GM12878 (cell line): ENCODE measurements around the gene LRRC47. TPM values are rescaled to one million over a fixed set of nuclear protein-coding genes. Genes with fewer than 3 reads are reported as not detected.

Source experiments
- ATAC-seq: fragments of 200-7000 bp; cut with Tn5 transposase; 3 replicates; pipeline ENCODE4 v1.9.1; 2020; ENCODE audit warnings: mild to moderate bottlenecking, moderate library complexity
- BruUV-seq: library from RNA; stranded (reverse); fragments of 400-500 nt; replicated peaks from 2 replicates; lab custom pipeline; 2021; lab: Mats Ljungman, UMichigan
- CTCF ChIA-PET: fragments of 300-600 bp; sonication (Branson Sonifier 250); formaldehyde crosslinking; extraction: SDS; loops from one replicate; lab custom pipeline; 2021; ENCODE audit warnings: inconsistent platforms; lab: Yijun Ruan, JAX
- POLR2A ChIA-PET: fragments of 350-600 bp; formaldehyde crosslinking; extraction: SDS; loops from one replicate; lab custom pipeline; 2021; ENCODE audit warnings: inconsistent platforms; lab: Charles Lee
- RAD21 ChIA-PET: fragments of 300-600 bp; sonication (Branson Sonifier 250); formaldehyde crosslinking; loops from one replicate; lab custom pipeline; 2023; ENCODE audit warnings: antibody characterized with exemption; ENCODE audit not compliant: unreplicated experiment; lab: Charles Lee
- SMC1A ChIA-PET: fragments of 300-600 bp; sonication (Branson Sonifier 250); formaldehyde crosslinking; loops from one replicate; lab custom pipeline; 2023; ENCODE audit not compliant: unreplicated experiment, uncharacterized antibody; lab: Charles Lee
- DNase-seq: peaks from one replicate; pipeline ENCODE4 v3.0.0-alpha.2; 2011; ENCODE audit warnings: low read depth, low spot score
- FAIRE-seq: peaks from 3 replicates; lab custom pipeline; 2011; peaks lifted over from hg19 to GRCh38; lab: Jason Lieb, UNC
- H2AFZ ChIP-seq: 2 replicates; pipeline ENCODE4 v1.6.0; 2011; ENCODE audit warnings: low read depth, low read length, control low read depth; ENCODE audit not compliant: control insufficient read depth
- H3K27ac ChIP-seq: 2 replicates; pipeline ENCODE4 v1.5.1; 2011; ENCODE audit warnings: control low read depth; ENCODE audit not compliant: control insufficient read depth, insufficient read depth
- H3K27me3 ChIP-seq, 2 experiments: replicated peaks in 1 of 2; 2 replicates each; pipeline versions ENCODE4 v1.6.0 to v1.6.1; 2011; ENCODE audit warnings: low read length in 1 of 2; ENCODE audit not compliant: control insufficient read depth in 2 of 2, insufficient read depth in 2 of 2
- H3K36me3 ChIP-seq, 2 experiments: 2 replicates each; pipeline ENCODE4 v1.5.1; 2011; ENCODE audit warnings: low read length in 1 of 2; ENCODE audit not compliant: control insufficient read depth in 2 of 2, insufficient read depth in 2 of 2
- H3K4me1 ChIP-seq: 2 replicates; pipeline ENCODE4 v1.6.1; 2011; ENCODE audit warnings: mild to moderate bottlenecking, low read length, moderate library complexity, mixed read lengths; ENCODE audit not compliant: control insufficient read depth, insufficient read depth
- H3K4me2 ChIP-seq: 2 replicates; pipeline ENCODE4 v1.6.0; 2011; ENCODE audit warnings: control low read depth; ENCODE audit not compliant: control insufficient read depth, insufficient read depth
- H3K4me3 ChIP-seq: fragments of 200-600 bp; sonication (generic); 2 replicates; pipeline ENCODE4 v1.5.1; 2016
- H3K79me2 ChIP-seq: 2 replicates; pipeline ENCODE4 v1.6.0; 2011; ENCODE audit warnings: low read length; ENCODE audit not compliant: control insufficient read depth, insufficient read depth
- H3K9ac ChIP-seq: 2 replicates; pipeline ENCODE4 v1.8.0; 2011; ENCODE audit warnings: low read length, control low read depth, mixed read lengths; ENCODE audit not compliant: control insufficient read depth, insufficient read depth
- H3K9me3 ChIP-seq: replicated peaks from 3 replicates; pipeline ENCODE4 v1.5.1; 2011; ENCODE audit warnings: mild to moderate bottlenecking, low read length; ENCODE audit not compliant: control insufficient read depth, insufficient read depth
- H4K20me1 ChIP-seq: 2 replicates; pipeline ENCODE4 v1.6.0; 2011; ENCODE audit not compliant: control insufficient read depth, insufficient read depth
- ASH2L ChIP-seq: fragments of 300-600, 200-600 bp; sonication (generic); IDR thresholded peaks from 2 replicates; pipeline ENCODE4 v1.6.1; 2017; ENCODE audit warnings: low read depth, mild to moderate bottlenecking, borderline replicate concordance
- CHD1 ChIP-seq: IDR thresholded peaks from 2 replicates; pipeline ENCODE4 v1.6.1; 2012; ENCODE audit warnings: low read depth, low read length, improper control_type of control experiment
- CHD4 ChIP-seq: fragments of 200-600 bp; sonication (generic); IDR thresholded peaks from 2 replicates; pipeline ENCODE4 v1.6.1; 2016; ENCODE audit warnings: mild to moderate bottlenecking
- CREM ChIP-seq: IDR thresholded peaks from 2 replicates; pipeline ENCODE4 v1.6.1; 2014; ENCODE audit warnings: antibody characterized with exemption, low read depth
- EED ChIP-seq: sonication (generic); IDR thresholded peaks from 2 replicates; pipeline ENCODE4 v1.6.1; 2016; ENCODE audit warnings: antibody characterized with exemption, low read depth
- EZH2 ChIP-seq: IDR thresholded peaks from 2 replicates; pipeline ENCODE4 v1.6.1; 2012; ENCODE audit warnings: low read depth, mild to moderate bottlenecking, control low read depth, inconsistent platforms, low read length, borderline replicate concordance; ENCODE audit not compliant: control insufficient read depth
- HCFC1 ChIP-seq: fragments of 150-350 bp; IDR thresholded peaks from 2 replicates; pipeline ENCODE4 v1.6.1; 2014; ENCODE audit warnings: low read length
- HDAC2 ChIP-seq: fragments of 200-600 bp; sonication (generic); IDR thresholded peaks from 2 replicates; pipeline ENCODE4 v1.6.1; 2017
- NRF1 ChIP-seq: conservative IDR thresholded peaks from 2 replicates; pipeline ENCODE4 v1.6.1; 2011; ENCODE audit warnings: mild to moderate bottlenecking, low read depth, low read length, improper control_type of control experiment
- SRF ChIP-seq, 2 experiments: IDR thresholded peaks; 2 replicates each; pipeline ENCODE4 v1.6.1; 2011; ENCODE audit warnings: low read depth in 2 of 2, low read length in 2 of 2, mild to moderate bottlenecking in 1 of 2, moderate library complexity in 1 of 2
- STAT1 ChIP-seq: fragments of 450-650 bp; conservative IDR thresholded peaks from 2 replicates; pipeline ENCODE4 v1.6.1; 2014; ENCODE audit warnings: antibody characterized with exemption, mild to moderate bottlenecking
- WRNIP1 ChIP-seq: IDR thresholded peaks from 2 replicates; pipeline ENCODE4 v1.6.1; 2011; ENCODE audit warnings: low read depth, low read length, improper control_type of control experiment, borderline replicate concordance
- ZNF384 ChIP-seq: IDR thresholded peaks from 2 replicates; pipeline ENCODE4 v1.6.1; 2012; ENCODE audit warnings: low read depth, mild to moderate bottlenecking, low read length, improper control_type of control experiment, borderline replicate concordance
- WGBS: methylation state at CpG from one replicate; pipeline ENCODE4 v1.1.6; 2016; ENCODE audit warnings: low lambda C conversion rate; ENCODE audit not compliant: insufficient replicate concordance, insufficient coverage; ENCODE audit errors: missing lambda C conversion rate; 5-methylcytosine and 5-hydroxymethylcytosine counted together
- in situ Hi-C: fragments of 300-500 bp; cut with MboI; formaldehyde crosslinking; loops from 9 replicates; pipeline ENCODE4 v1.14.3; 2018; ENCODE audit warnings: mixed read lengths
- intact Hi-C: fragments of 100-400 bp; cut with micrococcal nuclease; formaldehyde crosslinking; loops from one replicate; pipeline ENCODE4 v1.14.2; 2022; ENCODE audit not compliant: unreplicated experiment
- polyA plus RNA-seq, 11 experiments: library from polyadenylated mRNA; depleted of rRNA in 4 of 11; unstranded in 6 of 11; stranded (reverse) in 5 of 11; fragments of >200 nt; fragmentation: Nextera tagmentation in 4 of 11; fragmentation: Illumina TruSeq in 1 of 11; extraction: Ambion mirVana in 4 of 11; extraction: Trizol in 1 of 11; gene quantifications; 1 replicate in 1 of 11; 2 replicates in 10 of 11; pipeline versions ENCODE4 v1.2.1 to v1.2.3, GENCODE V29; 2011 to 2016; ENCODE audit warnings: inconsistent platforms in 2 of 11, missing spikeins in 2 of 11, low read depth in 1 of 11
- total RNA-seq, 4 experiments: library from RNA; depleted of rRNA in 3 of 4; stranded (reverse); fragments of >200 nt in 3 of 4; fragmentation: Illumina TruSeq in 1 of 4; extraction: Trizol in 1 of 4; gene quantifications; 2 replicates each; pipeline versions ENCODE4 v1.2.1 to v1.2.3, GENCODE V29; 2013 to 2021
- TF ChIP-seq, protein P1 (sequence below): IDR thresholded peaks from 2 replicates; pipeline ENCODE4 v1.6.1; 2011; ENCODE audit warnings: mild to moderate bottlenecking, low read depth, low read length, moderate library complexity; ENCODE audit not compliant: insufficient replicate concordance

LRRC47 gene
- total and polyA plus RNA-seq, 10 of the 15 experiments (the other 5 are each of a cell fraction or from before 2014, with no cell fraction given) = 2.5 to 34.6 (median 18.2) TPM

GRCh38 chr1:3736131-3736561 is 60.2 kb downstream of the LRRC47 start:
- H3K9me3 ChIP-seq = no peaks in the 10 kb centered on the region
- DNase-seq = no peak
- no peaks in the 10 kb centered on the region for H4K20me1 ChIP-seq
- H3K9ac ChIP-seq = no peak overlapping the region
- peaks cover 0 to 17% of the 10 kb centered on the region in 2 experiments; a peak in 3 of 4 replicates for H3K36me3 ChIP-seq
- TF ChIP-seq SRF (IDR thresholded peaks at IDR 0.05; ENCODE audit: low read depth in 2 of 2, low read length in 2 of 2) = no peak
- TF ChIP-seq CREM = no peak
- TF ChIP-seq ASH2L = no peak
- no peak for TF ChIP-seq ZNF384
- TF ChIP-seq, protein P1, sequence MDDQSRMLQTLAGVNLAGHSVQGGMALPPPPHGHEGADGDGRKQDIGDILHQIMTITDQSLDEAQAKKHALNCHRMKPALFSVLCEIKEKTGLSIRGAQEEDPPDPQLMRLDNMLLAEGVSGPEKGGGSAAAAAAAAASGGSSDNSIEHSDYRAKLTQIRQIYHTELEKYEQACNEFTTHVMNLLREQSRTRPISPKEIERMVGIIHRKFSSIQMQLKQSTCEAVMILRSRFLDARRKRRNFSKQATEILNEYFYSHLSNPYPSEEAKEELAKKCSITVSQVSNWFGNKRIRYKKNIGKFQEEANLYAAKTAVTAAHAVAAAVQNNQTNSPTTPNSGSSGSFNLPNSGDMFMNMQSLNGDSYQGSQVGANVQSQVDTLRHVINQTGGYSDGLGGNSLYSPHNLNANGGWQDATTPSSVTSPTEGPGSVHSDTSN = no peak
- no peak for TF ChIP-seq HDAC2
- no peak for TF ChIP-seq STAT1
- TF ChIP-seq CHD1 = no peak
- TF ChIP-seq CHD4 = no peak
- no peak for TF ChIP-seq HCFC1
- no peak for TF ChIP-seq EED
- TF ChIP-seq NRF1 = no peak
- TF ChIP-seq EZH2 = no peak
- no peak for TF ChIP-seq WRNIP1
- CTCF ChIA-PET = no interaction called here
- no TSS peak for BruUV-seq
- H3K79me2 ChIP-seq = no peaks in the 10 kb centered on the region
- no peaks in the 10 kb centered on the region for H3K4me1 ChIP-seq
- no peak overlapping the region for H3K4me3 ChIP-seq
- FAIRE-seq = no peak
- RAD21 ChIA-PET = no interaction called here
- H3K4me2 ChIP-seq = no peak overlapping the region
- SMC1A ChIA-PET = no interaction called here
- no peak; the same call in 2 of the 3 replicates for ATAC-seq
- H2AFZ ChIP-seq = no peak overlapping the region
- in situ Hi-C loops = no loop called here
- 49% methylated on average over 13 of the region's 13 CpGs for WGBS
- H3K27me3 ChIP-seq = no peaks in the 10 kb centered on the region
- no peak overlapping the region for H3K27ac ChIP-seq
- intact Hi-C loops = no loop called here
- POLR2A ChIA-PET = no interaction called here
